DMS153 treated with DMSO at 0.1 percent for 48 hours (cell line): ENCODE data around the gene RSPRY1.
A peak's percentile ranks its signal among the peaks of the same experiment; 100 is the strongest.

ENCODE experiments used
- DNase-seq: peaks from one replicate; lab custom pipeline; 2025; ENCODE audit not compliant: unreplicated experiment; lab: John Stamatoyannopoulos, UW

Gene RSPRY1

GRCh38 chr16:57152096-57153093 is 33.7 kb upstream of the RSPRY1 start:
- peak; percentile 18 for DNase-seq

- DNase-seq = no peak
These were observed 32.3 kb upstream of the RSPRY1 start for GRCh38 chr16:57153841-57154240.

GRCh38 chr16:57155702-57156350 is 30.3 kb upstream of the RSPRY1 start:
- DNase-seq = no peak

GRCh38 chr16:57156351-57156703 is 29.8 kb upstream of the RSPRY1 start:
- DNase-seq = no peak

- DNase-seq = no peak
These were observed 28.6 kb upstream of the RSPRY1 start for GRCh38 chr16:57157533-57157932.

- DNase-seq = no peak
These were observed 26.7 kb upstream of the RSPRY1 start for GRCh38 chr16:57159447-57159846.

- no peak for DNase-seq
These were observed 22.3 kb upstream of the RSPRY1 start for GRCh38 chr16:57163842-57164241.

GRCh38 chr16:57165483-57165882 is 20.6 kb upstream of the RSPRY1 start:
- no peak for DNase-seq

GRCh38 chr16:57165938-57166337 is 20.2 kb upstream of the RSPRY1 start:
- peak; percentile 11 for DNase-seq

GRCh38 chr16:57166451-57166850 is 19.7 kb upstream of the RSPRY1 start:
- no peak for DNase-seq

GRCh38 chr16:57166951-57167350 is 19.2 kb upstream of the RSPRY1 start:
- no peak for DNase-seq

GRCh38 chr16:57167538-57167937 is 18.6 kb upstream of the RSPRY1 start:
- DNase-seq = no peak

- DNase-seq = peak; percentile 37
These were observed 18.2 kb upstream of the RSPRY1 start for GRCh38 chr16:57167953-57168352.

GRCh38 chr16:57169327-57169726 is 16.8 kb upstream of the RSPRY1 start:
- DNase-seq = no peak

GRCh38 chr16:57172721-57173290 is 13.3 kb upstream of the RSPRY1 start:
- DNase-seq = no peak

GRCh38 chr16:57175896-57176295 is 10.2 kb upstream of the RSPRY1 start:
- no peak for DNase-seq

- DNase-seq = no peak
These were observed 7.9 kb upstream of the RSPRY1 start for GRCh38 chr16:57178196-57178595.

- no peak for DNase-seq
These were observed 7.3 kb upstream of the RSPRY1 start for GRCh38 chr16:57178793-57179212.

- DNase-seq = no peak
These were observed 6.8 kb upstream of the RSPRY1 start for GRCh38 chr16:57179215-57179828.

GRCh38 chr16:57184113-57184512 is 2.0 kb upstream of the RSPRY1 start:
- DNase-seq = no peak

GRCh38 chr16:57184887-57185445 is 1.2 kb upstream of the RSPRY1 start:
- no peak for DNase-seq
